AG10803 (cell line): ENCODE results near the gene CD58.
A peak's percentile ranks its signal among the peaks of the same experiment; 100 is the strongest.
"Not testable (repeated sequence)": the region's sequence is repeated elsewhere in the genome, so short reads cannot be mapped to it uniquely, and the experiment has no call there.

Experiments used
- DNase-seq: peaks from one replicate; pipeline ENCODE4 v3.0.0; 2010; ENCODE audit warnings: low read depth
- H3K4me3 ChIP-seq: 2 replicates; pipeline ENCODE4 v1.5.1; 2011; ENCODE audit warnings: mild to moderate bottlenecking, low read length, control low read depth
- TF ChIP-seq, protein P1 (sequence below): conservative IDR thresholded peaks from 2 replicates; pipeline ENCODE4 v1.5.1; 2011; ENCODE audit warnings: mild to moderate bottlenecking, low read length, control low read depth, inconsistent platforms

The CD58 gene

DNA sequence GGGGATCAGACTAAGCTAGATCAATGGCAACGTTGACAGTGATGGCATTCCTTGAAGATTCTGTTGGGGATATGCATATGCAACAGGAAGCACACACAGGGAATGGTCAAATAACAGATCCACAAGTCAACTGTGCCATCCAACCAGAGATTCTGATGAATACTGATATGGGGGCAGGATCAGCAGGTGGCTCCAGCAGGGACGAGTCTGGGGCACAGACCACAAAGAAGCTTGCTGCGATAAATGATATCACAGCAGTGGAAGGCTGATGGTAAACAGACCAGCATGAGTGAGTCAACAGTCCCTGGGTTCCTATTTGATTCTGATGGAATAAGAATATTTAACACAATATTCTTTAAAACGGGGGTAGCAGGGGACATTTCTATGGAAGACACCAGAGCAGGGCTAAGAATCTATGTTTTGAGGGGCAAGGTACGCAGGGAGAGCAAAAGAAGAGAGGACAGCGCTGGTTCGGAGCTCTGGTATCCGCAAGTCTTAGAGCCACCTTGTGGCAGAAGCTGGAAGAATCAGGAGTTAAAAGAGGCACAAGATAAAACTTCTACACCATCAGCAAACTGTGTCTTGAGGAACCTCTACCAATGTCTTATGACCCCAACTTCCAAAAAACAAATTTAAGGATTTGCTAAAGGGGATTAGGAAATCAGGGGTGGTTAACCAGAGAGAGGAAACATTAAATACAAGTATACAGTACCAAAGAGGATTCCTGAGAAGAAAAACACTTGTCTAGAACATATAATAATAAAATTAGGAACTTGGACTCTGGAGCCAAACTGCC is 25.3 kb upstream of the CD58 start:
- H3K4me3 ChIP-seq = not testable (repeated sequence)
- TF ChIP-seq, protein P1, sequence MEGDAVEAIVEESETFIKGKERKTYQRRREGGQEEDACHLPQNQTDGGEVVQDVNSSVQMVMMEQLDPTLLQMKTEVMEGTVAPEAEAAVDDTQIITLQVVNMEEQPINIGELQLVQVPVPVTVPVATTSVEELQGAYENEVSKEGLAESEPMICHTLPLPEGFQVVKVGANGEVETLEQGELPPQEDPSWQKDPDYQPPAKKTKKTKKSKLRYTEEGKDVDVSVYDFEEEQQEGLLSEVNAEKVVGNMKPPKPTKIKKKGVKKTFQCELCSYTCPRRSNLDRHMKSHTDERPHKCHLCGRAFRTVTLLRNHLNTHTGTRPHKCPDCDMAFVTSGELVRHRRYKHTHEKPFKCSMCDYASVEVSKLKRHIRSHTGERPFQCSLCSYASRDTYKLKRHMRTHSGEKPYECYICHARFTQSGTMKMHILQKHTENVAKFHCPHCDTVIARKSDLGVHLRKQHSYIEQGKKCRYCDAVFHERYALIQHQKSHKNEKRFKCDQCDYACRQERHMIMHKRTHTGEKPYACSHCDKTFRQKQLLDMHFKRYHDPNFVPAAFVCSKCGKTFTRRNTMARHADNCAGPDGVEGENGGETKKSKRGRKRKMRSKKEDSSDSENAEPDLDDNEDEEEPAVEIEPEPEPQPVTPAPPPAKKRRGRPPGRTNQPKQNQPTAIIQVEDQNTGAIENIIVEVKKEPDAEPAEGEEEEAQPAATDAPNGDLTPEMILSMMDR = peak; percentile 60
- peak; percentile 34 for DNase-seq

DNA sequence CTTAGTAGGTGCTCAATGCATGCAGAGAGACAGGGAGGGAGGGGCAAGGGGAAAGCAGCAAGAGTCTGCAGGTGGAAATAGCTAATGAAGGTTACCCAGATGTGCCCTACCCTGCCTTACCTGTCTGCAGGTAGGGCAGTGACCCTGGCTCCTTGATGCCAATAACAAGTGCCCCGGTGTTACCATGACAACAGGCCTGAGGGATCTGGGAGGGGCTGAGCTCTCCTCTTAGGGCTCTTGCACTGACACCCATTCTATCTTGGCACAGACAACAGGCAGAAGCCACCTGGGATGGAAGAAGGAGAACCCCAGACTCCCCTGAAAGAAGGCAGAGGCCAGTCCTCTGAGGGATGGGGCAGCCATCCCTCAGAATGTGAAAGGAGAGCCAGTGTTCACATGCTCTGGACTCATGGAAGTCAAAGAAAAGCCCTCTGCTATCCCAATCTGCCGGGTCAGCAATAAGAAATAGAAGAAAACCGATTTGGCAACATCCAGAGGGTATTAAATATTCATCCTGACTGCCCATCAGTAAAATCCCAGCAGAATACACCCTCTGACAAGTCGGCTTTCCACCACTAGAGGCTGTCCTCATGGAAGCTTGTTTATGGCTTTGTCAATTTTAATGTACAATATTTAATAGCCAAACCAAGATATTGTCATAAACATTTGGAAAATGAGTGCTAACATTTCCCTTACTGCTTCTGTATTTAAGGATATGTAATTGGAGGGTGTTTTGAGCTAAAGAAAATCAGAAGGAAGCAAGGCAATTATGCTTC is 24.4 kb upstream of the CD58 start:
- TF ChIP-seq, protein P1 = peak; percentile 36; the same call in 1 of the 2 replicates
- not testable (repeated sequence) for H3K4me3 ChIP-seq, DNase-seq

DNA sequence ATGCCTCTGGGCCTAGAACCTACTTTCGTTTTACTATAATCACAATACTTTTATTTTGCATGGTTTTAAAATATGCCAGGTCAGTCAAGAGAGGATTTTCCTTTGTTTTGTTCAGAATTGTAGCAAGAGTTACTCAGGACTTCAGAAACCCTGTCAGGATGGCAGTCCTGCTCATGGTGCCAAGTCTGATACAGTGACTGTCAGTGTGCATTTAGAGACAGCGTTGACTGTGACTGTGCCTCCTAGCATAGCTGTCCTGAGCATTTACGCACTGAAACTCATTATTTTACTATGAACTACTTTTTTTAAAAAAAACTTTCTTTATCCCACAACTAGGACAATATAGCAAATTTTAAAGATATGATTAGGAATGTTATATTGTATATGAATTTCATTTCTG is 23.2 kb upstream of the CD58 start:
- DNase-seq, H3K4me3 ChIP-seq: not testable (repeated sequence)

DNA sequence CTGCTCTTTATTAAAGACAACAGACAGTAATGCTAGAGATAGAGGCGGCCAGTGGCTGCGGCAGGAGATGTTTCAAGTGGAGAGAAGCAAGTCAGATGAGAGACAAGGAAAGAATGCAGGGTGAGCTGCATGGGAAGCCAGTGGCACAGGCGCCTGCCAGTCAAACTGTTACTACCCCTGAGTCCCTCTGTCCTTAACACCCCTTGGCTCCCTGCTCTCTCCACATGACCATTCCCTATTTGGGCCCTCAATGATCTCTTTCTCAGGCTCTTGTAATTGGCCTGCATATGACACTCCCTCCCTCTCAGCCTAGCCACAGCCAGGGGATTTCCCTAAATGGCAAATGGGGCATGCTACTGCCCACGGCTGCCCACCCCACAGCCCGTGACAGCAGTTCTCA is 22.6 kb upstream of the CD58 start:
- H3K4me3 ChIP-seq, DNase-seq: not testable (repeated sequence)

DNA sequence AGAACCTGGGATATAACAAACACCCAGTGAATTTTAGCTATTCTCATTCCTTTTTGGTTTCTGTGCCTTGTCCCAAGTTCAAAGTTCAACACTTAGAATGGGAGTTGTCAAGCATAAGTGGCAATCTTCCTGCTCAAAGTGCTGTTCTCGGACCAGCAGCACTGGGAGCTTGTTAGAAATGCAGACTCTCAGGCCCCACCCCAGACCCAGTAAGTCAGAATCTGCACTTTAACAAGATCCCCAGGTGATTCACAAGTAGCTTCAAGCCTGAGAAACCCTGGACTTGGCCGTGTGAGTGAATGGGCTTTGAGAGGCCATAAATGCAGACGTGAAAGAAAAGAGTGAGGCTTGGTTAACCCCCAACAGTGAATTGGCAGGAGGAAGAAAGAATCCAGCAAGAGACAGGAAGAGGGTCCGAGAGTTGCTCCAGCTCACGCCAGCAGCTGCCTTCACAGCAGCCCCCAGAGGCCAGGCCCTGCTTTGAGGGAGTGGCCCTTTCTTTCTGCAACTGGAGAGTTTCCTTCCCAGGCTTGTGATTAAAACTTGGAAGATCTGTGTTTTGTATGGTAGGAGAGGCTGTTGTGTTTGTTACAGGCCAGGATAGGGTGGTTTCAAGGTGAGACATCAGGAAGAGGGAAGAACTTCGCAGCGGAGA is 21.3 kb upstream of the CD58 start:
- not testable (repeated sequence) for H3K4me3 ChIP-seq, DNase-seq

DNA sequence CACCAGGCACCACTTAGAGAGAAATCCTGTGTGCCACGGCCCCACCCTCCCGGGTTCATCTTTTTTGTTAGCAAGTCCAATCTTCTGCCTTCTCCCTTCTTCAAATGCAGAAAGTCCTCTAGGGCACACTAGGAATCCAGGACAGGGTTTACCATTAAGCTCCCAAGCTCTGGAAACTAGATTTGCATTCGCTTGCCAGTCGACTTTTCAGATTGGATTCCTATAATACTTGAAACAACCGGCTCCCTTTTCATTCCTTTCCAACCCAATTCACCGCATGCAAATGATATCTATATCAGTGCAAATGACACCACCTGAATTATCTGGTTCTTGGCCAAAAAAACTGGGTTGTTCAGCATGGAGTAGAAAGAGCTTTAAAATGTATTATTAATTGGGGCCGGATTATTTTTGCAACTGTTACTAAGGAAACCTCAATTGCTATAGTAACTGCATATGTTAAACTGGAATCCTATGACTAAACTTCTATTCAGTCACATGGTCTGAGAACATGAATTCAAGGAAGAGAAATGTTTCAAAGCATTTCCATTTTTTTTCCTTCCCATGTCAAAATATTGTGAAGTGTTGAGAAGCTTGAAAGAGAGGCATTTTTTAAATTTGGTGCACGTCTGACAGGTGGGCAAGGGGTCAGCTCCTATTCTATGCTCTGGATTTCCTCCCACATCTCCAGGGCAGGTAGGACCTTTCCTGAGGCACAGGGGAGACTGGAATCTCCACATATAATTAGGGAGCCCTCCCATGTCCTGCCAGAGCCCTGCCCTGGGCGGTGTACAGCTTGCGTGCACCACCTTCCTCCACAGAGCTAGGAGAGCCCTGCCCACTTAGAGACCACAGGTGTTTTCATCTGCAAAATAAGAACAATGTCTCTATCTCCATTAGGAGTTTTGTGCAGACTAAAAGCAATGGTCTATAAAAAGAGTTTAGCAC is 20.5 kb upstream of the CD58 start:
- not testable (repeated sequence) for H3K4me3 ChIP-seq, DNase-seq

DNA sequence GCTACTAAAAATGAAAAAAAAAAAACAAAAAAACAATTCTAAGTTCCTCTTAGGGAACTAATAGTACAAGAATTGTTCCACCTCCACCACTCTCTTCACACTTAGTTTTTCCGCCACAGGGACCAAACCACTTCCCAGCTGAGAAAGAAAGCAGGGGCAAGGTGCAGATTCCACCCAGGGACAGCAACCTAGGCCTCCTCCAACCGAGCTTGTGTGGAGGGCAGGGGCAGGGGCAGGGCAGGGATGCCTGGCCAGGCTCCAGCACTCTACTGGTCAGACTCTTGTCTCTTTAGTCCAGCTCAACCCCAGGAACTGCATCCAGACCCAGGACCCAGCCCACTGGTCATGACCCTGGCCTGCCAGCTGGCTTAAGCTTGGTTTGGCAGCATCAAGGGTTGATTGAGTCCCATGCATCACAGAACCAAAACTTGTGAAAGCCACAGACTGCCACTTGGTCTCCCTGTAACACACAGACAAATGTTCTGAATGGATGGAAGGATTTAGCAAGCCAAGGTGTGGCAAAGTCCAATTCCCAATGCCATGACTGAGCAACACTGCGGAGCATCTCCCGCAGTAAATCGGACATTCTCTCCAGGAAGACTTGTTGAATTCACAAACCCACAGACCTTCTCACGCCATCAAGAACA is 19.7 kb upstream of the CD58 start:
- DNase-seq, H3K4me3 ChIP-seq: not testable (repeated sequence)

DNA sequence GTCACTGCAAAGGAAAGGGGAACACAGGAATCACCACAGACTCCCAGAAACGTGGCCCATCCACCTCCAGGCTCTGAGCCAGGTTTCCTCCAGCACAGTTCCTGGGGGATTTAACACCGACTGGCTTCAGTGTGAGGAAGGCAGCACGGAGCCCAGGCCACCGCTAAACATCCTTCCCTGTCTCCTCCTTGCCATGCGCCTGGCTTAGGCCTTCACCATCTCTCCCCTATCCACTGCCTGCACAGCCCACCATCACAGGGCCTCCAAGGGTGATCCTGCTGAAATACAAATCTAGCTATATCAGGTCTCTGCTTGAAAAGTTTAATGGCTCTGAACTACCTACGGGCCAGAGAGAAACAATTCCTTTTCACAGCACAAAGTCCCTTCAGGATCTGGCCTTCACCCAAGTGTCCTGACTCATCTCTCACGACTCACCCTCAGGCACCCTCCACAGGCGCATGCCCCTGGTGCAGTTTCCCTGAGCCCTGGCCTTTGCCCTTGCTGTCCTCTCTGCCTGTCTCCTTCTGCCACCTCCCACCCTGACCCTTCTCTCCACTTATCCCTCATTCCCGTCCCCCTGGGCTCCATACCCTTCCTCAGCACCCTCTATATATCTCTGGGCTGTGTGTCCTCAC is 18.4 kb upstream of the CD58 start:
- peak; percentile 16 for DNase-seq
- not testable (repeated sequence) for H3K4me3 ChIP-seq

DNA sequence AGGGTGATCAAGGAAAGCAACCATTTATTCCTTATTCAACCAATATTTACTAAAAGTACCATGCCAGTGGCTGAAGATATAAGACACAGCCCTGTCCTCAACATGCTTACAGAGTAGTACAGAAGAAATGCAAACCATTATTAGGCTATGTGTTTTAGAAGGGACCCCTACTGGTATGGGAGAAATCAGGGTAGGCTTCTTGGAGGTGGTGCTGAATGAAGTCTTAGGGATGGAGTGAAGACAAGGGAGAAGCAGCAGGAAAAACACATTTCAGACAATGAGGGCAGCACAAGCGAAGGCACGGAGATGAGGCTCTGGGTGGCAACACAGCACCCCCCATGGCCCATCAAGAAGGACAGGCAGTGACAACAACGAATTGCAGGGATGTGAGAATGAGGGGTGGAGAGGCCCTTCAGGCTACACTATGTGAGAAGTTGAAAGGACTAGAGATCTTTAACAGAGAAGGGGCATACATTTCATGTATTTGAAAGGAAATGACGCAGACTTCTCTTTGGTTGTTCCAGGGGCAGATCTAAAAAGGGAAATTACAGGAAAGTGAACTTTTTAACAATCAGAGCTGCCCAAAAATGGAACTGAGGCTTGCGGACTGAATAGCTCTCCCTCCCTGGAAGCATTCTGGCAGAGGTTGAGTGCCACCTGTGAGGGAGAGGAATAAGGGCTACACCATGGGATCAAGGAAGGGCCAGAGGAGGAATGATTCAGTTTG is 16.8 kb upstream of the CD58 start:
- no peak overlapping the region for H3K4me3 ChIP-seq
- TF ChIP-seq, protein P1 = no peak
- DNase-seq = no peak
